Endothelial cell of umbilical vein (primary cell): Measurements from ENCODE around the gene PLAC8L1. TPM values are rescaled to one million over a fixed set of nuclear protein-coding genes. Genes with fewer than 3 reads are reported as not detected.
"Not testable (repeated sequence)": the region's sequence is repeated elsewhere in the genome, so short reads cannot be mapped to it uniquely, and the experiment has no call there.

Source experiments
- BruUV-seq: library from RNA; stranded (reverse); fragments of 400-500 nt; replicated peaks from 2 replicates; lab custom pipeline; 2021; lab: Mats Ljungman, UMichigan
- CTCF ChIA-PET: fragments of 300-600, 350-600 bp; sonication (Branson Sonifier 250); formaldehyde crosslinking; loops from one replicate; lab custom pipeline; 2021; ENCODE audit warnings: antibody characterized with exemption, inconsistent platforms; lab: Charles Lee
- POLR2A ChIA-PET: fragments of 300-600, 350-600 bp; sonication (Branson Sonifier 250); formaldehyde crosslinking; loops from one replicate; lab custom pipeline; 2021; ENCODE audit warnings: antibody characterized with exemption, inconsistent platforms; lab: Charles Lee
- DNase-seq: peaks from one replicate; pipeline ENCODE4 v3.0.0-alpha.2; 2011; ENCODE audit warnings: low read depth, low spot score
- FAIRE-seq: peaks from 2 replicates; lab custom pipeline; 2011; peaks lifted over from hg19 to GRCh38; lab: Jason Lieb, UNC
- H2AFZ ChIP-seq: 2 replicates; pipeline ENCODE4 v1.6.0; 2012; ENCODE audit warnings: low read depth, low read length, control low read depth, inconsistent platforms
- H3K27ac ChIP-seq: 2 replicates; pipeline ENCODE4 v1.5.1; 2011; ENCODE audit warnings: low read depth, mild to moderate bottlenecking, control low read depth, low read length, moderate library complexity; ENCODE audit not compliant: insufficient read depth
- H3K27me3 ChIP-seq, 2 experiments: 2 replicates each; pipeline versions ENCODE4 v1.6.0 to v1.6.1; 2011; ENCODE audit warnings: low read length in 2 of 2, mixed read lengths in 1 of 2; ENCODE audit not compliant: control insufficient read depth in 2 of 2, insufficient read depth in 2 of 2
- H3K36me3 ChIP-seq, 2 experiments: 2 replicates in 1 of 2; 3 replicates in 1 of 2; pipeline ENCODE4 v1.5.1; 2011; ENCODE audit warnings: low read length in 2 of 2, mild to moderate bottlenecking in 1 of 2, moderate library complexity in 1 of 2; ENCODE audit not compliant: control insufficient read depth in 2 of 2, insufficient read depth in 2 of 2; ENCODE audit errors: extremely low read depth in 1 of 2
- H3K4me1 ChIP-seq: 3 replicates; pipeline ENCODE4 v1.5.1; 2011; ENCODE audit warnings: mild to moderate bottlenecking, low read length; ENCODE audit not compliant: control insufficient read depth, insufficient read depth; ENCODE audit errors: extremely low read depth
- H3K4me2 ChIP-seq: 2 replicates; pipeline ENCODE4 v1.6.1; 2011; ENCODE audit warnings: low read length, control low read depth, mixed read lengths; ENCODE audit not compliant: insufficient read depth
- H3K4me3 ChIP-seq, 3 experiments: fragments of 200-600 bp in 1 of 3; sonication (generic), shearing (Covaris generic) in 1 of 3; replicated peaks in 1 of 3; 2 replicates each; pipeline ENCODE4 v1.5.1; 2011 to 2016; ENCODE audit warnings: control low read depth in 3 of 3, low read length in 3 of 3, mild to moderate bottlenecking in 2 of 3, inconsistent platforms in 1 of 3, low read depth in 1 of 3, moderate library complexity in 1 of 3; ENCODE audit not compliant: insufficient read depth in 1 of 3
- H3K79me2 ChIP-seq: 2 replicates; pipeline ENCODE4 v1.6.0; 2012; ENCODE audit warnings: low read length, inconsistent platforms; ENCODE audit not compliant: control insufficient read depth, insufficient read depth
- H3K9ac ChIP-seq: replicated peaks from 2 replicates; pipeline ENCODE3; 2011; ENCODE audit warnings: low read length, control low read depth; ENCODE audit not compliant: insufficient read depth; ENCODE audit errors: extremely low read depth
- H3K9me1 ChIP-seq: replicated peaks from 3 replicates; pipeline ENCODE4 v1.6.0; 2011; ENCODE audit warnings: mild to moderate bottlenecking, low read length; ENCODE audit not compliant: control insufficient read depth, insufficient read depth; ENCODE audit errors: extremely low read depth
- H3K9me3 ChIP-seq: replicated peaks from 2 replicates; pipeline ENCODE4 v1.5.1; 2012; ENCODE audit warnings: low read length, inconsistent platforms; ENCODE audit not compliant: control insufficient read depth, insufficient read depth
- H4K20me1 ChIP-seq: replicated peaks from 2 replicates; pipeline ENCODE3; 2011; ENCODE audit warnings: mild to moderate bottlenecking, low read length; ENCODE audit not compliant: control insufficient read depth, insufficient read depth; ENCODE audit errors: extremely low read depth
- CTCF ChIP-seq, 2 donors: IDR thresholded peaks; 1 replicate in 1 of 2; 2 replicates in 1 of 2; pipeline ENCODE4 v1.5.1; 2011; ENCODE audit warnings: low read length in 2 of 2, mild to moderate bottlenecking in 2 of 2, moderate library complexity in 2 of 2, control low read depth in 1 of 2, inconsistent platforms in 1 of 2, low read depth in 1 of 2; ENCODE audit not compliant: insufficient read depth in 1 of 2; ENCODE audit errors: extremely low read depth in 1 of 2
- EZH2 ChIP-seq: IDR thresholded peaks from 2 replicates; pipeline ENCODE4 v1.6.1; 2012; ENCODE audit warnings: borderline replicate concordance, low read depth, mild to moderate bottlenecking, moderate library complexity, low read length, inconsistent platforms; ENCODE audit not compliant: severe bottlenecking
- FOS ChIP-seq: IDR thresholded peaks from 2 replicates; pipeline ENCODE4 v1.6.1; 2011; ENCODE audit warnings: mild to moderate bottlenecking, low read length, moderate library complexity, borderline replicate concordance; ENCODE audit not compliant: insufficient read depth
- GATA2 ChIP-seq: IDR thresholded peaks from 2 replicates; pipeline ENCODE4 v1.7.0; 2011; ENCODE audit warnings: low read depth, mild to moderate bottlenecking, moderate library complexity, mixed read lengths, low read length; ENCODE audit not compliant: insufficient read length, insufficient read depth
- JUN ChIP-seq: IDR thresholded peaks from 2 replicates; pipeline ENCODE4 v1.6.1; 2011; ENCODE audit warnings: borderline replicate concordance, low read depth; ENCODE audit not compliant: insufficient read length, insufficient read depth
- MAX ChIP-seq: IDR thresholded peaks from 2 replicates; pipeline ENCODE4 v1.6.1; 2011; ENCODE audit not compliant: insufficient read depth, insufficient read length
- MYC ChIP-seq: IDR thresholded peaks from one replicate; pipeline ENCODE4 v1.6.1; 2011; ENCODE audit warnings: mild to moderate bottlenecking, low read depth, low read length
- POLR2A ChIP-seq: IDR thresholded peaks from 2 replicates; pipeline ENCODE4 v1.6.1; 2012; ENCODE audit warnings: low read depth, mild to moderate bottlenecking, control low read depth, low read length
- POLR2AphosphoS5 ChIP-seq: IDR thresholded peaks from 2 replicates; pipeline ENCODE4 v1.6.1; 2012; ENCODE audit warnings: low read depth, mild to moderate bottlenecking, control low read depth, low read length, moderate library complexity; ENCODE audit not compliant: insufficient read depth
- dilution Hi-C: fragments of 300-500 bp; cut with MboI; formaldehyde crosslinking; loops from one replicate; pipeline ENCODE4 v1.15.0; 2019; ENCODE audit warnings: low sequenced_read_pairs; ENCODE audit not compliant: extremely low pct_ligation_motif_present
- intact Hi-C: fragments of 100-400 bp; cut with micrococcal nuclease; formaldehyde crosslinking; loops from one replicate; pipeline ENCODE4 v1.10.0; 2022
- polyA plus RNA-seq, 4 experiments: library from polyadenylated mRNA; depleted of rRNA in 3 of 4; stranded (reverse) in 3 of 4; unstranded in 1 of 4; fragments of >200 nt; gene quantifications; 2 replicates each; pipeline versions ENCODE4 v1.2.1 to v1.2.3, GENCODE V29; 2011 to 2012; ENCODE audit warnings: missing spikeins in 1 of 4
- total RNA-seq: library from RNA; stranded (reverse); gene quantifications from 2 replicates; pipeline ENCODE4 v1.2.3, GENCODE V29; 2021

Gene PLAC8L1
- total and polyA plus RNA-seq, 2 donors (not counting 3 experiments of a cell fraction or from before 2014, with no cell fraction given): 0.80 to 0.99 TPM

- CTCF ChIA-PET: no interaction called here
- no peaks in the 10 kb centered on the region for H3K9me1 ChIP-seq
- dilution Hi-C loops: no loop called here
These were observed 19.2 kb upstream of the PLAC8L1 start for GRCh38 chr5:146124580-146124979.

GRCh38 chr5:146121451-146121850 is 16.1 kb upstream of the PLAC8L1 start:
- FAIRE-seq, H3K9me3 ChIP-seq, H3K4me3 ChIP-seq, intact Hi-C loops, H3K27ac ChIP-seq, H3K9me1 ChIP-seq, POLR2A ChIA-PET, DNase-seq, H4K20me1 ChIP-seq, H3K4me1 ChIP-seq, dilution Hi-C loops, H2AFZ ChIP-seq, H3K4me2 ChIP-seq, H3K9ac ChIP-seq, BruUV-seq, H3K79me2 ChIP-seq, H3K27me3 ChIP-seq: not testable (repeated sequence)
- CTCF ChIA-PET: interaction anchor here (2.4 to 3.1 kb wide), 2 partner anchors 9 to 13 kb away, joined by 11 to 22 read pairs; no protein-coding TSS in a partner anchor
- peaks cover 8 to 23% of the 10 kb centered on the region in 2 experiments for H3K36me3 ChIP-seq

More at GRCh38 chr5:146124580-146124979, 19.2 kb upstream of the PLAC8L1 start:
- no peak for FAIRE-seq
- Histone ChIP-seq H2AFZ (no peak overlapping the region), H3K4me3 (no peak overlapping the region), H3K27me3 (no peaks in the 10 kb centered on the region), H3K79me2 (peaks cover 2% of the 10 kb centered on the region), H4K20me1 (no peaks in the 10 kb centered on the region), H3K36me3 (peaks cover 12 to 37% of the 10 kb centered on the region in 2 experiments), H3K9me3 (no peaks in the 10 kb centered on the region), H3K27ac (no peak overlapping the region), H3K4me2 (no peak overlapping the region), H3K9ac (no peak overlapping the region), H3K4me1 (no peaks in the 10 kb centered on the region)
- TF ChIP-seq POLR2AphosphoS5: no peak
- TF ChIP-seq EZH2: no peak
- no peak for TF ChIP-seq FOS
- no peak for TF ChIP-seq GATA2
- TF ChIP-seq POLR2A: no peak
- no peak for TF ChIP-seq MAX
- no peak for TF ChIP-seq MYC
- no peak for TF ChIP-seq JUN
- TF ChIP-seq CTCF (IDR thresholded peaks at IDR 0.05; ENCODE audit: extremely low read depth in 1 of 2, insufficient read depth in 1 of 2, low read depth in 1 of 2, low read length in 2 of 2): no peak
- BruUV-seq: no TSS peak
- intact Hi-C loops: no loop called here
- POLR2A ChIA-PET: no interaction called here
- no peak for DNase-seq
